Naive thymus-derived CD4-positive, alpha-beta T cell (primary cell): ENCODE data around the gene GSK3B. TPM values are rescaled to one million over a fixed set of nuclear protein-coding genes. Genes with fewer than 3 reads are reported as not detected.

ENCODE experiments used
- ATAC-seq: fragments of 150-1000 bp; cut with Tn5 transposase; 2 replicates; pipeline ENCODE4 v1.10.0; 2021; ENCODE audit warnings: mild to moderate bottlenecking, moderate library complexity
- CTCF ChIA-PET: fragments of 350-600 bp; sonication (Branson Sonifier 250); formaldehyde crosslinking; loops from one replicate; lab custom pipeline; 2021; ENCODE audit warnings: antibody characterized with exemption; lab: Charles Lee
- POLR2A ChIA-PET: fragments of 350-600 bp; sonication (Branson Sonifier 250); formaldehyde crosslinking; loops from one replicate; lab custom pipeline; 2021; ENCODE audit warnings: antibody characterized with exemption, inconsistent platforms; lab: Charles Lee
- DNase-seq, 9 donors: peaks; one replicate each; pipeline versions ENCODE4 v3.0.0 to v3.0.0-alpha.2; 2020 to 2022; ENCODE audit warnings: mixed read lengths in 1 of 9
- H3K27ac ChIP-seq: one replicate; pipeline ENCODE4 v1.7.0; 2013; ENCODE audit warnings: mild to moderate bottlenecking, low read depth, low read length, moderate library complexity
- H3K27me3 ChIP-seq, 2 donors: one replicate each; pipeline ENCODE4 v1.7.0; 2013; ENCODE audit warnings: low read length in 2 of 2, mild to moderate bottlenecking in 2 of 2, moderate library complexity in 2 of 2; ENCODE audit not compliant: control insufficient read depth in 2 of 2, insufficient read depth in 2 of 2
- H3K36me3 ChIP-seq, 3 experiments: 1 replicate in 2 of 3; 2 replicates in 1 of 3; pipeline ENCODE4 v1.7.0; 2013; ENCODE audit warnings: low read length in 3 of 3, mild to moderate bottlenecking in 3 of 3, moderate library complexity in 1 of 3; ENCODE audit not compliant: insufficient read depth in 3 of 3, control insufficient read depth in 2 of 3
- H3K4me1 ChIP-seq, 2 donors: one replicate each; pipeline ENCODE4 v1.7.0; 2013; ENCODE audit warnings: low read length in 2 of 2, mild to moderate bottlenecking in 2 of 2, moderate library complexity in 1 of 2; ENCODE audit not compliant: control insufficient read depth in 2 of 2, insufficient read depth in 2 of 2
- H3K4me3 ChIP-seq: 2 replicates; pipeline ENCODE4 v1.7.0; 2013; ENCODE audit warnings: mild to moderate bottlenecking, low read length
- H3K9me3 ChIP-seq, 3 experiments: 1 replicate in 2 of 3; 2 replicates in 1 of 3; pipeline ENCODE4 v1.7.0; 2013; ENCODE audit warnings: low read length in 3 of 3; ENCODE audit not compliant: control insufficient read depth in 2 of 3
- H3K27ac Mint-ChIP-seq, 9 donors: one replicate each; pipeline ENCODE4 v1.8.0; 2020 to 2022; ENCODE audit warnings: mixed read lengths in 9 of 9, mild to moderate bottlenecking in 8 of 9, moderate library complexity in 5 of 9, inconsistent platforms in 2 of 9
- H3K27me3 Mint-ChIP-seq, 5 donors: one replicate each; pipeline ENCODE4 v1.8.0; 2021 to 2022; ENCODE audit warnings: mixed read lengths in 5 of 5, mild to moderate bottlenecking in 1 of 5
- H3K36me3 Mint-ChIP-seq, 5 donors: one replicate each; pipeline ENCODE4 v1.8.0; 2020 to 2022; ENCODE audit warnings: mixed read lengths in 5 of 5, mild to moderate bottlenecking in 3 of 5, inconsistent platforms in 1 of 5
- H3K4me1 Mint-ChIP-seq, 7 donors: one replicate each; pipeline ENCODE4 v1.8.0; 2020 to 2022; ENCODE audit warnings: mixed read lengths in 7 of 7, mild to moderate bottlenecking in 3 of 7, inconsistent platforms in 1 of 7
- H3K4me3 Mint-ChIP-seq, 10 donors: one replicate each; pipeline ENCODE4 v1.8.0; 2020 to 2022; ENCODE audit warnings: mild to moderate bottlenecking in 10 of 10, mixed read lengths in 10 of 10, moderate library complexity in 6 of 10, inconsistent platforms in 2 of 10
- H3K9me3 Mint-ChIP-seq, 11 donors: one replicate each; pipeline ENCODE4 v1.8.0; 2020 to 2022; ENCODE audit warnings: mixed read lengths in 11 of 11, mild to moderate bottlenecking in 4 of 11, inconsistent platforms in 1 of 11, moderate library complexity in 1 of 11
- intact Hi-C, 2 donors: fragments of 100-400 bp; cut with micrococcal nuclease; formaldehyde crosslinking; loops; one replicate each; pipeline ENCODE4 v1.15.1; 2023
- polyA plus RNA-seq, 2 donors: library from polyadenylated mRNA; unstranded; fragments of 300-500 nt; fragmentation: Illumina TruSeq; gene quantifications; one replicate each; pipeline ENCODE4 v1.2.3, GENCODE V29; 2021
- total RNA-seq, 6 experiments: library from RNA in 5 of 6; stranded (reverse) in 5 of 6; gene quantifications; 1 replicate in 5 of 6; 2 replicates in 1 of 6; pipeline ENCODE4 v1.2.3 and lab custom pipeline; 2021 to 2026

Gene GSK3B
- total and polyA plus RNA-seq, 7 experiments from 2014 or later = 13.4 to 42.9 (median 36.0) TPM

DNA sequence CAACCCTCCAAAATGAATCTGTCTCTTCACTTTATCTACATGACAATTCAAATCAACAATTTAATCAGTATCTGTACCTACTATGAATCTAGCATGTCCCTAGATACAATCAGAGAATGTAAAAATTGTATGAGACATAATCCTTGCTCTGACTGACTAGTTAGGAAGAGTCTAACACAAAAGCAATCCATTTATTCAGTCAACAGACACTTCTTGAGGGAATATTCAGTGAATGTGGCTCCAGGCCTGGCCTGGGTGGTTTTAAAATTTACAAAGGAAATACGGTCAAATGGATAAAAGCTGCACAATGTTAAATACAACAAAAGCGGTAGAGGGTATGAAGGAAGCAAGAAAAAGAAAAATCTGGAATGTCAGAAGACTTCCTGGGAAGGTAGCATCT is 45.2 kb downstream of the GSK3B start:
- Histone ChIP-seq H3K9me3 (peaks cover 0 to 12% (median 5%) of the 10 kb centered on the region in 3 experiments), H3K4me3 (no peak overlapping the region), H3K4me1 (peaks cover 21 to 32% of the 10 kb centered on the region in 2 donors), H3K36me3 (no peaks in the 10 kb centered on the region), H3K27me3 (no peaks in the 10 kb centered on the region), H3K27ac (no peak overlapping the region)
- Mint-ChIP-seq H3K27me3 (no peaks in the 10 kb centered on the region), H3K4me3 (peak overlapping the region in 4 of 10 donors; percentile 6 to 51 (median 32)), H3K36me3 (peaks cover 7 to 56% (median 40%) of the 10 kb centered on the region in 5 donors), H3K9me3 (peaks cover 8 to 55% (median 28%) of the 10 kb centered on the region in 11 donors), H3K4me1 (peaks cover 36 to 88% (median 67%) of the 10 kb centered on the region in 7 donors), H3K27ac (peak overlapping the region in 5 of 9 donors; percentile 2 to 62 (median 48))
- CTCF ChIA-PET = no interaction called here
- intact Hi-C loops = no loop called here
- ATAC-seq = no peak
- no peak for DNase-seq
- POLR2A ChIA-PET = no interaction called here

GRCh38 chr3:120048355-120049041 is 45.7 kb downstream of the GSK3B start:
- H3K27me3 ChIP-seq = no peaks in the 10 kb centered on the region
- H3K4me1 ChIP-seq = peaks cover 21 to 32% of the 10 kb centered on the region in 2 donors
- H3K4me1 Mint-ChIP-seq = peaks cover 36 to 88% (median 67%) of the 10 kb centered on the region in 7 donors
- ATAC-seq = no peak
- no peaks in the 10 kb centered on the region for H3K36me3 ChIP-seq
- H3K9me3 ChIP-seq = peaks cover 0 to 16% (median 5%) of the 10 kb centered on the region in 3 experiments
- ChIA-PET CTCF (no interaction called here), POLR2A (no interaction called here)
- H3K9me3 Mint-ChIP-seq = peaks cover 14 to 57% (median 31%) of the 10 kb centered on the region in 11 donors
- H3K27ac ChIP-seq = no peak overlapping the region
- no peak overlapping the region for H3K4me3 ChIP-seq
- no peak for DNase-seq
- peak overlapping the region in 2 of 9 donors; percentile 25 to 62 for H3K27ac Mint-ChIP-seq
- intact Hi-C loops = no loop called here
- H3K27me3 Mint-ChIP-seq = no peaks in the 10 kb centered on the region
- H3K4me3 Mint-ChIP-seq = peak overlapping the region in 3 of 10 donors; percentile 4 to 51 (median 5)
- peaks cover 12 to 59% (median 40%) of the 10 kb centered on the region in 5 donors for H3K36me3 Mint-ChIP-seq

DNA sequence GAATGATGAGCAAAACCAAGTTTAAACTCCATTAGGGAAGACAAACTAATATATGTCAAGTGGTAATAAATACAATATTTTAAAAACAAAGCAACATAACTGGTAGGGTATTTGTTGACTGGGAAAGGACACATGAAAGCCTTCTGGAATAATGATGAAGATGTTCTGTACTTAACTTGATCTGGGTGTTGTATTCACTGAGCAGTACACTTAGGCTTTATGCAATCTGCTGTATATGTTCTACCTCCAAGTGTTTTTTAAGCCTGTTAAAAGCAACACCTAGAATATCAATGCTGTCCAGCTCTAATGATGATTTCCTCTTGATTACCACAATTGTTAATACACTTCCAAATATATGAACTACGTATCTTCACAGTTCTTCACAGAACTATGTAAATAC is 46.6 kb downstream of the GSK3B start:
- no peak overlapping the region for H3K4me3 Mint-ChIP-seq
- peaks cover 31 to 88% (median 67%) of the 10 kb centered on the region in 7 donors for H3K4me1 Mint-ChIP-seq
- Histone ChIP-seq H3K4me3 (no peak overlapping the region), H3K36me3 (no peaks in the 10 kb centered on the region), H3K27me3 (no peaks in the 10 kb centered on the region), H3K9me3 (peaks cover 0 to 16% (median 7%) of the 10 kb centered on the region in 3 experiments), H3K4me1 (peaks cover 20 to 32% of the 10 kb centered on the region in 2 donors), H3K27ac (no peak overlapping the region)
- H3K27ac Mint-ChIP-seq = no peak overlapping the region
- intact Hi-C loops = no loop called here
- peaks cover 14 to 65% (median 39%) of the 10 kb centered on the region in 11 donors for H3K9me3 Mint-ChIP-seq
- no peak for DNase-seq
- no peak for ATAC-seq
- H3K27me3 Mint-ChIP-seq = no peaks in the 10 kb centered on the region
- H3K36me3 Mint-ChIP-seq = peaks cover 15 to 64% (median 48%) of the 10 kb centered on the region in 5 donors
- CTCF ChIA-PET = no interaction called here
- POLR2A ChIA-PET = no interaction called here

- Histone ChIP-seq H3K27me3 (no peaks in the 10 kb centered on the region), H3K9me3 (peaks cover 5 to 51% (median 27%) of the 10 kb centered on the region in 3 experiments), H3K36me3 (peaks cover 0 to 20% (median 0%) of the 10 kb centered on the region in 3 experiments), H3K27ac (no peak overlapping the region), H3K4me3 (no peak overlapping the region), H3K4me1 (no peaks in the 10 kb centered on the region)
- Mint-ChIP-seq H3K36me3 (peaks cover 32 to 75% (median 71%) of the 10 kb centered on the region in 5 donors), H3K27me3 (no peaks in the 10 kb centered on the region), H3K4me3 (peak overlapping the region in 1 of 10 donors; percentile 52), H3K27ac (peak overlapping the region in 3 of 9 donors; percentile 6 to 24 (median 11)), H3K9me3 (peaks cover 23 to 86% (median 60%) of the 10 kb centered on the region in 11 donors), H3K4me1 (peaks cover 3 to 62% (median 26%) of the 10 kb centered on the region in 7 donors)
- POLR2A ChIA-PET = no interaction called here
- CTCF ChIA-PET = interaction anchor here (0.6 kb wide), 1 partner anchor 22 kb away, joined by 3 read pairs; no protein-coding TSS in a partner anchor
- intact Hi-C loops = loop anchor here (1.0 kb wide), 2 partner anchors 106 to 376 kb away; no protein-coding TSS in a partner anchor
- ATAC-seq (no peak), DNase-seq (no peak)
Measured at GRCh38 chr3:120040813-120041377, 53.4 kb downstream of the GSK3B start.

DNA sequence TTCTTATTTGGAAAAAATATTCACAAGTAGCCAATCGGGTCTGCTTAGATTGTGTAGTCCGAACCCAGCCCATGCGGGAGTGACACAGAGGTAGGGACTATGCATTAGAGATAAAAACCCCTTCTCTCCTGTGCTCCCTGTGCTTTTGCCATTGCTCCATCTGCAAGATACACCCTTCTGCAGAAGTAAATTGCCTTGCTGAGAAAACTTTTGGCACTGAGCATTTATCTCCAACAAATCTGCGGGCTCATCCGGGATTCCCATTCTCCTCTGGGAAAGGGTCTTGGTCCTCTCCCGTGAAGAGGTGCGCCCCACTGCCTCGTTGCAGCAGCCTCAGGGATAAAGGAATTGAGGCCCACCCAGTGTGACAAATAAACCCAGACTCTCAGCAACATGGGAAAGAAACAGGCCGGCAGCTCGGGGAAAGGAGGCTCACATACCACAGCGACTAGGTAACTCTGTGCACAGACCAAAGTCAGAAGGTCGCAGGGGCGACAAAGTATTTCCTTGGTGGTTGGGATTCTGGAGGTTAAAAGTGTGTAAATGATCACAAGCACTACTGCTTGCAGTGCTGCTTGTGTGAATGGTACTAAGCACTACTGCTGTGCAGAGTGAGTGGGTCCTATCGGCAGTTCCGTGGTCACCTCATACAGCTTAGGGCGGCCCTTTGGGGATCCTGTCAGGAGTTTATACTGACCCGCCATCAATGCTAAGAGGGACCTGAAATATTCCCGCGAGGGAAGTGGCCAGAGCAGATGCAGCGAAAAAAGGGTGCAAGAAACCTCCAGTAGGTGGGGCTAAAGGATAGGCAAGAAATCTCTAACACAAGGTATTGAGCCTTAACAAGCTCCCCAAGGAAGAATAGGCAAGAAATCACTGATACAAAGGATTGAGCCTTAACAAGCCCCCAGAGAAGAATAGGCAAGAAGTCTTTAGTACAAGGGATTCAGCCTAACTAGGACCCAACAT is 54.3 kb downstream of the GSK3B start:
- intact Hi-C loops = loop anchor here (1.0 kb wide), 2 partner anchors 107 to 377 kb away; no protein-coding TSS in a partner anchor
- ATAC-seq (no peak), DNase-seq (no peak)
- Histone ChIP-seq H3K27me3 (no peaks in the 10 kb centered on the region), H3K4me1 (no peaks in the 10 kb centered on the region), H3K27ac (no peak overlapping the region), H3K4me3 (no peak overlapping the region), H3K9me3 (peaks cover 5 to 42% (median 25%) of the 10 kb centered on the region in 3 experiments), H3K36me3 (peaks cover 0 to 20% (median 0%) of the 10 kb centered on the region in 3 experiments)
- Mint-ChIP-seq H3K27ac (peak overlapping the region in 2 of 9 donors; percentile 20 to 33), H3K36me3 (peaks cover 27 to 67% (median 63%) of the 10 kb centered on the region in 5 donors), H3K4me1 (peaks cover 4 to 65% (median 22%) of the 10 kb centered on the region in 7 donors), H3K4me3 (peak overlapping the region in 2 of 10 donors; percentile 30 to 52), H3K27me3 (no peaks in the 10 kb centered on the region), H3K9me3 (peaks cover 17 to 76% (median 51%) of the 10 kb centered on the region in 11 donors)
- ChIA-PET POLR2A (no interaction called here), CTCF (no interaction called here)

- intact Hi-C loops = no loop called here
- H3K4me3 ChIP-seq = no peak overlapping the region
- peaks cover 0 to 3% (median 0%) of the 10 kb centered on the region in 3 experiments for H3K9me3 ChIP-seq
- peaks cover 21 to 89% (median 53%) of the 10 kb centered on the region in 7 donors for H3K4me1 Mint-ChIP-seq
- peaks cover 0 to 23% (median 7%) of the 10 kb centered on the region in 11 donors for H3K9me3 Mint-ChIP-seq
- ChIA-PET POLR2A (no interaction called here), CTCF (no interaction called here)
- no peak overlapping the region for H3K27ac ChIP-seq
- H3K36me3 Mint-ChIP-seq = peaks cover 5 to 24% (median 20%) of the 10 kb centered on the region in 5 donors
- H3K27me3 Mint-ChIP-seq = no peaks in the 10 kb centered on the region
- peak; percentile 31 for ATAC-seq
- H3K4me1 ChIP-seq = peaks cover 0 to under 1% of the 10 kb centered on the region in 2 donors
- H3K4me3 Mint-ChIP-seq = peak overlapping the region in 3 of 10 donors; percentile 1 to 14 (median 10)
- DNase-seq = no peak
- peak overlapping the region in 3 of 9 donors; percentile 2 to 23 (median 23) for H3K27ac Mint-ChIP-seq
- no peaks in the 10 kb centered on the region for H3K36me3 ChIP-seq
- H3K27me3 ChIP-seq = no peaks in the 10 kb centered on the region
Measured at GRCh38 chr3:120033596-120033995, 60.7 kb downstream of the GSK3B start.
